SU-DHL-6 (cell line): ENCODE measurements around the gene ATOH7.

ENCODE experiments used
- CTCF ChIP-seq: fragments of 200-600 bp; sonication (generic); IDR thresholded peaks from one replicate; pipeline ENCODE4 v1.5.1; 2017; ENCODE audit warnings: antibody characterized with exemption, mild to moderate bottlenecking, low read length, moderate library complexity; ENCODE audit not compliant: insufficient read depth, poor library complexity, severe bottlenecking
- EZH2phosphoT487 ChIP-seq: fragments of 200-600 bp; sonication (generic), shearing (Covaris generic); conservative IDR thresholded peaks from 2 replicates; pipeline ENCODE4 v1.6.1; 2018; ENCODE audit warnings: mild to moderate bottlenecking, antibody characterized with exemption, low read length, moderate library complexity, mixed read lengths

- TF ChIP-seq CTCF: no peak
- TF ChIP-seq EZH2phosphoT487: no peak
Observed at GRCh38 chr10:68231817-68232251, at the start of gene ATOH7.
